IMR-90 (cell line): ENCODE data around the gene BRINP3. TPM values are rescaled to one million over a fixed set of nuclear protein-coding genes. Genes with fewer than 3 reads are reported as not detected.

Experiments used
- ATAC-seq: fragments of 200-7000 bp; cut with Tn5 transposase; 2 replicates; pipeline ENCODE4 v1.9.1; 2020; ENCODE audit warnings: low read depth, mild to moderate bottlenecking, moderate library complexity
- BruUV-seq: library from RNA; stranded (reverse); fragments of 400-500 nt; replicated peaks from 2 replicates; lab custom pipeline; 2021; lab: Mats Ljungman, UMichigan
- CTCF ChIA-PET: fragments of 300-600 bp; formaldehyde crosslinking; extraction: SDS; loops from one replicate; lab custom pipeline; 2021; ENCODE audit warnings: antibody characterized with exemption; lab: Yijun Ruan, JAX
- POLR2A ChIA-PET: fragments of 300-600 bp; sonication (Branson Sonifier 250); formaldehyde crosslinking; loops from one replicate; lab custom pipeline; 2022; ENCODE audit warnings: antibody characterized with exemption; ENCODE audit not compliant: unreplicated experiment; lab: Charles Lee
- DNase-seq: peaks from one replicate; pipeline ENCODE4 v3.0.0; 2013
- H2AFZ ChIP-seq: replicated peaks from 2 replicates; pipeline ENCODE3; 2013; ENCODE audit warnings: low read length, mild to moderate bottlenecking; ENCODE audit not compliant: poor library complexity
- H2AK5ac ChIP-seq: 2 replicates; pipeline ENCODE4 v1.6.1; 2013; ENCODE audit warnings: low read depth, low read length, inconsistent platforms
- H2AK9ac ChIP-seq: replicated peaks from 2 replicates; pipeline ENCODE3; 2013; ENCODE audit warnings: mild to moderate bottlenecking, low read depth, low read length, moderate library complexity; ENCODE audit not compliant: poor library complexity
- H2BK120ac ChIP-seq: 2 replicates; pipeline ENCODE4 v1.6.1; 2013; ENCODE audit warnings: low read depth, low read length, inconsistent platforms
- H2BK15ac ChIP-seq: 3 replicates; pipeline ENCODE4 v1.6.1; 2013; ENCODE audit warnings: low read depth, low read length, inconsistent platforms
- H2BK20ac ChIP-seq: 2 replicates; pipeline ENCODE4 v1.6.1; 2013; ENCODE audit warnings: low read depth, mild to moderate bottlenecking, inconsistent platforms, low read length, moderate library complexity
- H2BK5ac ChIP-seq: 2 replicates; pipeline ENCODE4 v1.6.1; 2013; ENCODE audit warnings: mild to moderate bottlenecking, low read depth, low read length, inconsistent platforms; ENCODE audit not compliant: poor library complexity, severe bottlenecking
- H3K14ac ChIP-seq: replicated peaks from 2 replicates; pipeline ENCODE4 v1.6.1; 2013; ENCODE audit warnings: low read depth, low read length, inconsistent platforms
- H3K18ac ChIP-seq: 2 replicates; pipeline ENCODE4 v1.6.1; 2013; ENCODE audit warnings: low read depth, low read length, control low read depth
- H3K23ac ChIP-seq: 2 replicates; pipeline ENCODE4 v1.6.1; 2013; ENCODE audit warnings: low read depth, low read length, inconsistent platforms
- H3K27ac ChIP-seq: 2 replicates; pipeline ENCODE4 v1.5.1; 2013; ENCODE audit warnings: mild to moderate bottlenecking, control low read depth, low read length; ENCODE audit not compliant: insufficient read depth
- H3K27me3 ChIP-seq: 2 replicates; pipeline ENCODE4 v1.6.1; 2013; ENCODE audit warnings: low read length; ENCODE audit not compliant: control insufficient read depth, insufficient read depth
- H3K36me3 ChIP-seq: 2 replicates; pipeline ENCODE4 v1.6.1; 2013; ENCODE audit warnings: low read length, mixed read lengths; ENCODE audit not compliant: control insufficient read depth, insufficient read depth
- H3K4ac ChIP-seq: 2 replicates; pipeline ENCODE4 v1.6.1; 2013; ENCODE audit warnings: low read depth, low read length, inconsistent platforms
- H3K4me1 ChIP-seq: 2 replicates; pipeline ENCODE4 v1.6.1; 2013; ENCODE audit warnings: low read length, mixed read lengths; ENCODE audit not compliant: control insufficient read depth, insufficient read depth
- H3K4me2 ChIP-seq: 2 replicates; pipeline ENCODE4 v1.6.1; 2013; ENCODE audit warnings: low read depth, mild to moderate bottlenecking, control low read depth, low read length, moderate library complexity
- H3K4me3 ChIP-seq: 2 replicates; pipeline ENCODE4 v1.5.1; 2013; ENCODE audit warnings: low read depth, mild to moderate bottlenecking, control low read depth, low read length, moderate library complexity; ENCODE audit not compliant: insufficient read depth
- H3K56ac ChIP-seq: 2 replicates; pipeline ENCODE4 v1.6.1; 2013; ENCODE audit warnings: low read length, inconsistent platforms; ENCODE audit not compliant: insufficient read depth; ENCODE audit errors: extremely low read depth
- H3K79me1 ChIP-seq, 2 experiments: 2 replicates each; pipeline ENCODE4 v1.6.1; 2013; ENCODE audit warnings: low read length in 2 of 2, inconsistent platforms in 1 of 2, low read depth in 1 of 2
- H3K9ac ChIP-seq: 2 replicates; pipeline ENCODE4 v1.6.1; 2013; ENCODE audit warnings: low read depth, low read length, control low read depth
- H3K9me1 ChIP-seq: 2 replicates; pipeline ENCODE4 v1.6.1; 2013; ENCODE audit warnings: low read length, inconsistent platforms; ENCODE audit not compliant: insufficient read depth
- H3K9me3 ChIP-seq: 2 replicates; pipeline ENCODE4 v1.6.1; 2013; ENCODE audit warnings: low read length; ENCODE audit not compliant: control insufficient read depth, insufficient read depth
- H4K20me1 ChIP-seq: 2 replicates; pipeline ENCODE4 v1.6.1; 2013; ENCODE audit warnings: low read length, inconsistent platforms; ENCODE audit not compliant: insufficient read depth
- H4K5ac ChIP-seq: 2 replicates; pipeline ENCODE4 v1.6.1; 2013; ENCODE audit warnings: mild to moderate bottlenecking, low read depth, low read length, control low read depth
- H4K8ac ChIP-seq, 2 experiments: 2 replicates each; pipeline ENCODE4 v1.6.1; 2013; ENCODE audit warnings: low read depth in 2 of 2, low read length in 2 of 2, control low read depth in 1 of 2, inconsistent platforms in 1 of 2
- H4K91ac ChIP-seq: 2 replicates; pipeline ENCODE4 v1.6.1; 2013; ENCODE audit warnings: low read depth, low read length, inconsistent platforms; ENCODE audit not compliant: insufficient read depth
- BHLHE40 ChIP-seq: fragments of 150-350 bp; IDR thresholded peaks from 2 replicates; pipeline ENCODE4 v1.6.1; 2016; ENCODE audit warnings: mild to moderate bottlenecking, low read depth, low read length
- MAFK ChIP-seq: IDR thresholded peaks from 2 replicates; pipeline ENCODE4 v1.6.1; 2012; ENCODE audit warnings: low read depth, low read length, improper control_type of control experiment
- whole genome bisulfite sequencing, 2 experiments: methylation state at CpG; one replicate each; pipeline versions ENCODE4 v1.1.5 to v1.1.7; 2013; ENCODE audit warnings: missing lambda C conversion rate in 2 of 2; ENCODE audit not compliant: insufficient read length in 1 of 2; ENCODE audit errors: extremely low coverage in 2 of 2; 5-methylcytosine and 5-hydroxymethylcytosine counted together
- dilution Hi-C: fragments of 300-500 bp; cut with HindIII; formaldehyde crosslinking; loops from one replicate; pipeline ENCODE4 v1.14.3; 2018; ENCODE audit warnings: low sequenced_read_pairs; ENCODE audit not compliant: unreplicated experiment
- in situ Hi-C: fragments of 300-500 bp; cut with MboI; formaldehyde crosslinking; loops from 3 replicates; pipeline ENCODE4 v1.14.3; 2019; ENCODE audit warnings: low sequenced_read_pairs, inconsistent platforms, mixed read lengths
- intact Hi-C: fragments of 100-400 bp; cut with micrococcal nuclease; formaldehyde crosslinking; loops from 2 replicates; pipeline ENCODE4 v1.10.0; 2022
- polyA plus RNA-seq, 3 experiments: library from polyadenylated mRNA; depleted of rRNA; stranded (reverse); fragments of >200 nt; gene quantifications; 2 replicates each; pipeline ENCODE4 v1.2.3, GENCODE V29; 2012; ENCODE audit warnings: low replicate concordance in 1 of 3
- total RNA-seq: library from RNA; depleted of rRNA; stranded (reverse); fragments of >200 nt; gene quantifications from 2 replicates; pipeline ENCODE4 v1.2.3, GENCODE V29; 2012

Gene BRINP3
- total and polyA plus RNA-seq, 2 of the 4 experiments (the other 2 are of a cell fraction) = 0.15 to 0.36 TPM

- Histone ChIP-seq H2BK15ac (no peak overlapping the region), H3K36me3 (no peaks in the 10 kb centered on the region), H2BK5ac (no peak overlapping the region), H3K23ac (no peak overlapping the region), H3K4me3 (no peak overlapping the region), H3K4me1 (no peaks in the 10 kb centered on the region), H4K8ac (no peak overlapping the region), H3K79me1 (no peaks in the 10 kb centered on the region), H3K4ac (no peak overlapping the region), H3K27ac (no peak overlapping the region), H2BK20ac (no peak overlapping the region), H4K91ac (no peak overlapping the region), H4K5ac (no peak overlapping the region), H2AK5ac (no peak overlapping the region), H2AFZ (no peak overlapping the region), H3K9me3 (no peaks in the 10 kb centered on the region), H3K14ac (no peak overlapping the region), H3K9ac (no peak overlapping the region), H4K20me1 (no peaks in the 10 kb centered on the region), H3K4me2 (no peak overlapping the region), H3K18ac (no peak overlapping the region), H3K27me3 (no peaks in the 10 kb centered on the region), H2AK9ac (no peak overlapping the region), H2BK120ac (no peak overlapping the region), H3K9me1 (no peaks in the 10 kb centered on the region), H3K56ac (no peak overlapping the region)
- intact Hi-C loops = loop anchor here (5.0 kb wide), 1 partner anchor 48 kb away; no protein-coding TSS in a partner anchor
- no TSS peak for BruUV-seq
- dilution Hi-C loops = no loop called here
- POLR2A ChIA-PET = no interaction called here
- CTCF ChIA-PET = interaction anchor here (0.6 kb wide), 1 partner anchor 1536 kb away, joined by 5 read pairs; no protein-coding TSS in a partner anchor
- ATAC-seq (no peak), DNase-seq (no peak)
- TF ChIP-seq MAFK = peak; percentile 54
- no peak for TF ChIP-seq BHLHE40
- in situ Hi-C loops = no loop called here
- WGBS, 2 experiments = no CpG with 5 or more reads among the region's 2 CpGs
Measured at GRCh38 chr1:190464690-190465089, 13.0 kb downstream of the BRINP3 start.
